HG03342 (cell line): ENCODE measurements around the gene TNP2.

Experiments used
- ATAC-seq: cut with Tn5 transposase; IDR thresholded peaks from one replicate; pipeline ENCODE4 v1.9.1; 2021; ENCODE audit warnings: mild to moderate bottlenecking, moderate library complexity; ENCODE audit not compliant: unreplicated experiment

Gene TNP2

DNA sequence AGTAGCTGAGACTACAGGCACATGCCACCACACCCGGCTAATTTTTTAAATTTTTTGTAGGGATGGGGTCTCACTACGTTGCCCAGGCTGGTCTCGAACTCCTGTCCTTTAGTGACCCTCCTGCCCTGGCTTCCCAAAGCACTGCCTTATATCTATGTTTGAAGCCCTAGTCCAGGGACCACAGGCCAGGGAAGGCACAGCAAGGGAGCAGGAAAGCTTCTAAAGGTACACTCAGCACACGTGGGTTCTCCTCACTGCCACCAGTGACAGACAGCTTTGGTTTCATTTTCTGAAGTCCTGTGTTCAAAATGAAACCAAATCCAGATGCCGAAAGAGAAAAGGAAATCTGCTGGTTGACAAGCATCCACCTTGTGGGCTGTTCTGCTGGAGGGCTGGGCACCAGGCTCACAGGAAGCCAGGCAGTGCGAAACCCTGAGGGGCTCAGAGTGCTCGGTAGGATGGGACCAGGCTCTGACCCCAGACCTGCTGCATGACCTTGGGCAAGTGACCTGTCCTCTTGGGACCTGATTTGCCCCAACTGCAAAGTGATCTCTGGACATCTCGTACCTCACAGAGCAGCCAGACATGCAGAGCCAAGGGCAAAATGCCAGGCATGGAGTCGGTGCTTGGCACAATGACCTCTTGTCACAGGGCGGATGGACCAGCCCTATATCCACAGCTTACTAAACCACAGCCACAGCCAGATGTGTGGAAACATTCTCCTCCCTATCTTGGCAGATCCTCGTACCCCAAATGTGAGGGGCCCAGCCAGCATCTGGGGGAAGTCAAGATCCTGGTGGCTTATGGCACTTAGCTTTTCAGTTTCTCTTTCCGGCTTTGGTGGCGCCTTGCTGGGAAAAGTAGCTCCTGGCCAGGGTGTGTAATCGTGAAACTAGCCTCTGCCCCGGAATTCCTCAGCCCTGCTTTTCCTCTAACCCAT is 10.3 kb downstream of the TNP2 start:
- ATAC-seq = no peak

DNA sequence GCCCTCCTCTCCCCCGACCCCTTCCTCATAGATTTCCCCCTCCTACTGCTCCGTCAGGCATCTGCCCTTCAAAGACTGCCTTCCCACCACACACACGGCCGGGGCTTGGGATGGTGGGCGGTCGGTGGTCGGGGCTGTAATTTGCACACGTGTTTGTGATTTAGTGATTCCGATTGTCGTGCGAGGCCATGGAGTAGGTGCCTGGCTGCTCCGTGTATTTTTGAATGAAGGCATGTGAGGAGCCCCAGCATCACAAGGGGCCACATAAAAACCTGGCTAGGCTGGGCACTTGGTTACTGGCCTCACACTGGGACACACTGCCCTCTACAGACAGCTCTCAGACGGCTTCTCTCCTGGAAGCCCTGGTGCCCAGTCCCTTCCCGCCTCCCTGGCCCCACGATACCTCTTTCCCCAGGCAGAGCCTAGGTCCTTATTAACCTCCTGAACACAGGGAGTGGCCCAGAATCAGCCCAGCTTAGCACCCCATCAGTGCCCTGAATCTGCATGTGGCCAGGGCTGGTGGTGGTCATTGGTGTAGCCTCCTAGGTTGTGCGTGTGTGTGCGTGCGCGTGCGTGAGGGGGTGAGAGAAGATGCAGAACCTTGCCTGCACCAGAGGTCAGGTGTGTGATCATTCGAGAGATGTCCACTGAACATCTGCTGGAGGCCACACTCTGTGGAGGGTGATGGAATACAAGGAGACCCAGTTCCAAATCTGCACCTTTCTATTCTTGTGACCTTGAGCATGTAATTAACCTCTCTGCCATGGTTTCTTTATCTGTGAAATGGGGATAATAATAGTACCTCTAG is 11.8 kb downstream of the TNP2 start:
- ATAC-seq = no peak

DNA sequence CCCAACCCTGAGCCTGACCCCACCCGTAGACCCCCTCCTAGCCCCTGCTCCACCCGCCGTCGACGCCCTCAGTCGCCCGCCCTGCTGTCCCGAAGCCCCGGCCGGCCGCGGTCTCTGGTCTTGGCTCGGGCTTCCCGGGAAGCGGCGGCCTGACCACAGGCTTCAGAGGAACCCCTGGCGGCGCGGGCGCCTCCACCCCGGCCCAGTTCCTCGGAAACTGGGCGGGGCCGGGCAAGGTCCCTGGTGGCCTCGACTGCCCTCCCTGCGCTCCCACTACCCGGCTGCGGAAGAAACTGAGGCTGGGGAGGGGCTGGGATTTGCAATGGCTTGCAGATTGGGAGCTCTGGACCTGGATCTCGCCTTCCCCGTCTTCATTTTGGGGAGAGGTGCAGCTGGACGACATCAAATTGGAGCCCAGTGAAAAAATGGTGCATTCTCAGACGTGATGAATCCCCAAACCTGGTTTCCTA is 12.4 kb downstream of the TNP2 start:
- no peak for ATAC-seq

DNA sequence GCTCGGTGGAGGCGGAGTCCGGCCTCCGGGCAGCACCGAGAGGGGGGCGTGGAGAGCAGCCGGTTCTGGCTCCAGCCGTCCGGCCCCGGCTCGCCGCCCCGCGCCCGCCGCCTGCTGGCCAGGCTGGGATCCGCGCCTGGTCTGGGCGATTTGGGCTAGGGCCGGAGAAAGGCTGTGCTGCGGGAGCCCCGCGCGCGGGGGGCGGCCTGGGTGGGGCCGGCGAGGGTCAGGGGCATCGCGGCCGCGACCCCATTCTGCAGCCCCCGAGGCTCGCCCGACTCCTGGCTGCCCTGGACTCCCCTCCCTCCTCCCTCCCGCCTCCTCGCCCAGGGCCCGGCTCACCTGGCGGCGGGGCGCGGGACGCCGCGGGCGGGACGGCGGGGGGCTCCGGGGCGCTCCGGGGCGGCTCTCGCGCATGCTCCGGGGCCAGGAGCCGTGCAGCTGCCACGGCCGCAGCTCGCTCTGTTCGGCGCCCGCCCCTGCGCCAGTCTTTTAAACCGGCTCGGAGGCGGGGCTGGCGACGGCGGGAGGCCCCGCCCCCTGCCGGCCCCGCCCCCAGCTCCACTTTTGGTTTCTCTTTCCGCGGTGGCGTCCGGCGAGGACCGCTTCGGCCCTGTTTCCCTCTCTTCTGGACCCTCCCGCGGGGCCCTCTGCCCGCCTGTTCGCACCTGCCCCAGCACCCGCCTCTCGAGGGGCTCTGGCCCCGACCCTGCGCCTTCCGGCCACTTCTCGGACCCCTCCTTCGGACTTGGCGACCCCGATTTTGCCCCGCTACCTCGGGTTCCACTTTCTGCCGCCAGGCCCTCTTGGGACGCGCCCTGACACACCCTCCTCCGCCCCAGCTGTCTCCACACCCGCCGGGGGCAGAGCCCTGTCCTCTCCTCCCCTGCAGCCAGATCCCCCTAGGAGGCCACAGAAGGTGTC is 13.1 kb downstream of the TNP2 start, which contains the start of gene SOCS1:
Gene SOCS1, minus strand, starts transcription at position 468 of the 924 bp plus-strand sequence. CDS start 726 bp downstream, outside the sequence.
- ATAC-seq = peak; percentile 56

DNA sequence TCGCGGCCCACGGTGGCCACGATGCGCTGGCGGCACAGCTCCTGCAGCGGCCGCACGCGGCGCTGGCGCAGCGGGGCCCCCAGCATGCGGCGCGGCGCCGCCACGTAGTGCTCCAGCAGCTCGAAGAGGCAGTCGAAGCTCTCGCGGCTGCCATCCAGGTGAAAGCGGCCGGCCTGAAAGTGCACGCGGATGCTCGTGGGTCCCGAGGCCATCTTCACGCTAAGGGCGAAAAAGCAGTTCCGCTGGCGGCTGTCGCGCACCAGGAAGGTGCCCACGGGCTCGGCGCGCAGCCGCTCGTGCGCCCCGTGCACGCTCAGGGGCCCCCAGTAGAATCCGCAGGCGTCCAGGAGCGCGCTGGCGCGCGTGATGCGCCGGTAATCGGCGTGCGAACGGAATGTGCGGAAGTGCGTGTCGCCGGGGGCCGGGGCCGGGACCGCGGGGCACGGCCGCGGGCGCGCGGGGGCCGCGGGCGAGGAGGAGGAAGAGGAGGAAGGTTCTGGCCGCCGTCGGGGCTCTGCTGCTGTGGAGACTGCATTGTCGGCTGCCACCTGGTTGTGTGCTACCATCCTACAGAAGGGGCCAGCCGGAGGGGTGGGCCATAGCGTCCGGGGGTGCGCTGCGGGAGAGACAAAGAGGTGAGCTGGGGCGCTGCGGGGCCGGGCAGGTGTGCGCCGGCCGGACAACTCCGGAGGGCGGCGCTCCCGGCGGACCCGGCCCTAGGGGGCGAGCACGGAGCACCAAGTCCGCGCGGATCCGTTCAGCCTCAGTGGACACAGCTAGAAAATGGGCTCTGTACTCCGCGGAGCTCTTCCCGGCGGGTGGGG is 14.0 kb downstream of the TNP2 start:
- peak; percentile 15 for ATAC-seq

DNA sequence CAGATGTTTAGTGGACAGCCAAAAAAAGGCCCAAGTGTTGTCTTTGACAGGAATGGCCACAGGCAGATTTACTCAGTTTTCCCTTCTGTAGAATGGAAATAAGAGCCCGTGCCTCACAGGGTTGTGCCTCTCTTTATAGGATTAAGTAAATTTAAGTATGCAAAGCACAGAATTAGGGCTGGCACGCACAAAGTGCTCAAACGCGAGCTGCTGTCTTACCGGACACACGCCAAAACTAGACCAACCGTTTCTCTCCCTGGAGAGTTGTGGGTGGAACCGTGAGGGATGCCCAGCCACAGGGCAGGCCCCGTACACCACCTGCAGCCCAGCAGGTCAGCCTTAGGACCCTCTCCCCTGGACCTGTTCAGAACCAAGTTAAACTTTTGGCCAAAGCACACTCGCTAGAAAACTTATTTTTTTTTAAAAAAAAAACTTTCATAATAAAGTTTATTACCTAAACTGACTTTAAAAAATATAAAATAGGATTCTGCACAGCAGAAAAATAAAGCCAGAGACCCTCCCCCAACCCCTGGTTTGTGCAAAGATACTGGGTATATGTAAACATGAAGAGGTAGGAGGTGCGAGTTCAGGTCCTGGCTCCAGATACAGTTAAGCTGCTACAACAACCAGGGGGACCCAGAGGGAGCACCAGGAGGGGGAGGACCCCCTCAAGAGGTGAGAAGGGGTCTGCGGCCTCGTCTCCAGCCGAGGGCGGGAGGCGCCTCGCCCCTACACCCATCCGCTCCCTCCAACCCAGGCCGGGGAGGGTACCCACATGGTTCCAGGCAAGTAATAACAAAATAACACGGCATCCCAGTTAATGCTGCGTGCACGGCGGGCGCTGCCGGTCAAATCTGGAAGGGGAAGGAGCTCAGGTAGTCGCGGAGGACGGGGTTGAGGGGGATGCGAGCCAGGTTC is 14.9 kb downstream of the TNP2 start:
- no peak for ATAC-seq

DNA sequence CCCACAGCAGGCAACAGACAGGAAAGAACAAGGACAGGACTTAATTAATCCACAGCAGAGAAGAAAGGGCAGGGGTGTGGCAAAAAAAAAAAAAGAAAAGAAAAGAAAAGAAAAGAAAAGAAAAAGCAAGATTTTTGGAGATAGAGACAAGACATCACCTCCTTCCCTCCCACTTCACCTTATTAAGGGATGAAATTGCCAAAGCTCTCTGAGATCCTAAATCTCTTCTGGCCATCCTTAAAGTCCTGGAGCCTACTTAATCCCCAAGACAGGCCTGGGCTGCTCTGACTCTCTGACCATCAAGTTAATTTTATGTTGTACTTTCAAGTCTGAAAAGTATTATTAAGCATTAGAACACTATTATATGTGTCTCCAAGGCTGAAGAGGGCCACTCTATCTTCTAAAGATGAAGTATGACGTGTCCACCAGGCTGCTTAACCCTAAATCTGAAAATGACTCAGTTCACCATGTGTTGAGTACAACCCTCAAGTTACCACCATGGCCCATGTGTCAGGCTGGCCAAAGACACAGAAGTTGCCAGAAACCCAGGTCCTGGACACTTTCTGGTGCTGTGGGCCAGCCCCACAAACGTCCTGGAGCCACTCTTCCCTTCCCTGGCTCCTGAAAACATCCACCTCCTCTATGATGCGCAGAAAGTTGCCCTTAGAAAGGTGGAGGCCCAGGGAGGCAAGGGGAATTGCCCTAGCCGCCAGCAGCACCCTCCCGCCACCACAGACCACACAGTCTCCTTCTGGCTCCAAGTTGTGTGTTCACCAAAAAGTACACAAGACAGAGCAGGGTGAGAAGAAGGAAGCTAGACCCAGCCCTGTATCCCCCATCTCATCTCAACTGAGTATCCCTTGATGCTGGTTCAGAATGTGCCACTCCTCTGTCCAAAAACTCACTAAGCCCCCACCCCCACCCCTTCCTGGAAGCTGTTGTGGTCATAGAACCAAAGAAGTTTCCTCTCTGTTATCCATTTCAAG is 15.8 kb downstream of the TNP2 start:
- no peak for ATAC-seq

DNA sequence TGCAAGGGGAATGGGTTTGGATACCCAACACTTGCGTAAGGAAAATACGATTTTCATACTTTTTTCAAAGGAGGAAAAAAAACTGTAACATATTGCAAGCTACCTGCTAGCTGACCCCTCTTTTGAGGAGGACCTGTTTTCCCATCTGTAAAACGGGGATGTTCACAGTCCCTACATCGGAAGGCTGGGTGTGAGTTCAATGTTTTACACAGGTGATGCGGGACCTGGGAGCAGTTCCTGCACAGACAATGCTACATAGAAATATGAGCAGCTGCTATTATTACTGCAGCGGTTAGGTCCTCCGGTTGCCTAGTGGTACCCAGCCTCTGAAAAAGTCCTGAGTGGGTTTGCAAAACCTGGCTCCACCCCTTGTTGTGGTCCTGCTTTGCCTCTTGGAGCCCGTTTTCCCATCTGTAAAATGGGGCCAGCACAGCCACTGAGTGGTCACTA is 16.6 kb downstream of the TNP2 start:
- ATAC-seq = no peak

DNA sequence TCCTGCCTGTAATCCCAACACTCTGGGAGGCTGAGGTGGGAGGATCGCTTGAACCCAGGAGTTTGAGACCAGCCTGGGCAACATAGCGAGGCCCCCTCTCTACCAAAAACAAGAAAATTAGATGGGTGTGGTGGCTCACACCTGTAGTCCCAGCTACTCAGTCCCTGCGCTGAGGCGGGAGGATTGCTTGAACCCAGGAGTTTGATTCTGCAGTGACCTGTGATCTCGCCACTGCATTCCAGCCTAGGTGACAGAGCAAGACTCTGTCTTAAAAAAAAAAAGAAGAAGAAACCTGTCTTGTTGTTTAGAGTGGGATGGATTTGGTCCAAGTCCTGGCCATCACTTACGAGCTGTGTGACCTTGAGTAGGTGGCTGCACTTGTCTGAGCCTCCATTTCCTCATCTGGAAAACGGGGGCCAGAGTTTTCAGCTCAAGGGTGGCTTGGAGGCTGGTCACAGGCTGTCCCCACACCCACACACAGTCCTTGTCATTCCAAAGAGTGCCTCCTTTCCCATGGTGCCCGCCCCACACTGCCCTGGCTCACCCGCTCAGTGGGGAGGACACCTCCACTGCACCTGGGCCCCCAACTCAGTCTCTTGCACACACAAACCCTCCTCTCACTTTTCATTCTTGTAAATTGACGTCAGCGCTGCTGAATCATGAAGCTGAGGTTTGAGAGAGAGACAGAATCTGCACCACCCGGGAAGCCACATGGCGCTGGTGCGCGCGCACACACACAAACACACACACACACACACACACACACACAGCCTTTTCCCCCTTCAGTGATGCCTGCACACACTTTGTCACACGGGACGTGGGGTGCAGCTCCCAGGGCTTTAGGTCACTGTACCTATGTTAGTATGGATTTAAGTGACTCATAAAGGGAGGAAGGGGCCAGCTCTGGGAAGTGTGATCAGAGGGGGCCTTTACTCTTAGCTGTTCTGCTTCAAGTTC is 17.3 kb downstream of the TNP2 start:
- no peak for ATAC-seq

DNA sequence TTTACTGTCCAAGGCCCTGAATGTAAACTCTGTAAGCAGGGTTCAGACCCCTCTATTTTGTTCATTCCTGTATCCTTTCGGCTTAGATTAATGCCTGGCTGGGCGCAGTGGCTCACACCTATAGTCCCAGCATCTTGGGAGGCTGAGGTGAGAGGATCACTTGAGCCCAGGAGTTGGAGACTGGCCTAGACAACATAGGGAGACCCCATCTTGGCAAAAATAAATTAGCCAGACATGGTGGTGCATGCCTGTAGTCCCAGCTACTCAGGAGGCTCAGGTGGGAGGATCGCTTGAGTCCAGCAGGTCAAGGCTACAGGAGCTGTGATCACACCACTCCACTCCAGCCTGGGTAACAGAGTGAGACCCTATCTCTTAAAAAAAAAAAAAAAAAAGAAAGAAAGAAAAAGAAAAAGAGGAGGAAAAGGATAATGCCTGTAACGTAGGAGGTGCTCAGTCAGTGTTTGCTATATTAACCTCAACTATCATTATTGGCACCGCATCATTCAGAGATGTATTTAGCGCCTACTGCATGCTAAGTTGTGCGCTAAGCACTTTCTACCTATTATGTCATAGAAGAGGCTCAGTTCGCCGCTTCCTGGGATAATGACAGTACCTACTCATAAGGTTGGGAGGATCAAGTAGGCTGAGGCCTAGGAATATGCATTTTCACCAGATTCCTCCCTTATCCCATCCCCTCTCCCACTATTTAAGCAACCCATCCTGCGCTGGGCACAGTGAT is 18.2 kb downstream of the TNP2 start:
- ATAC-seq = no peak

DNA sequence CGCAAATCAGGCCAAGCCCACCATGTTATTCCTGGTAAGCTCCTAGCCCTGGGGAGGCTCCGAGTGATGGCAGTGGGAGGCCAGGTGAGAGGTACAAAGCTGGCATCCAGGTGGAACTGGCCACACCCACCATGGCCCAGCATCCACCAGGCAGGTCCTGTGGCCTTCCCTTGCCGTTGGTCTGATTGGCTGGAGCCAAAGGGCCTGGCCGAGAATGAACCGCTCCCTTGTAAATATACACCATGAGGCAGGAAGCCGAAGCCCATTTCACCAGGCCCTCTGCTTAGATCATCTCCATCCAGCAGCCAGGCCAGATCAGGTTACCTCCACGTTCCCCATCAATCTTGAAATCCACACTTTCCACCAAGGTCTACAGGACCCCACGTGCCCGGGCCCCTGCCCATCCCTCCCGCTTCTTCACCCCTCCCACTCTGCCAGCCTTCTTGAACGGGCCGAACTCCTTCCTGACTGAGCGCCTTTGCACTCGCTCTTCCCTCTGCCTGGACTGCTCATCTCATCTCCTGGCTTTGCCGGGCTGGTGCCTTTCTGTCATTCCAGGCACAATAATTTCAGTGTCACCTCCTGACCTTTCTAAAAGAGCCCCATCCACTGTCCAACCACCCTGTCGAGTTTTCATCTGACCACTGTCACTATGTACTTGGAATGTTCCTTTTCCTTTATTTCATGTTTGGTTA is 18.9 kb downstream of the TNP2 start:
- ATAC-seq = no peak

DNA sequence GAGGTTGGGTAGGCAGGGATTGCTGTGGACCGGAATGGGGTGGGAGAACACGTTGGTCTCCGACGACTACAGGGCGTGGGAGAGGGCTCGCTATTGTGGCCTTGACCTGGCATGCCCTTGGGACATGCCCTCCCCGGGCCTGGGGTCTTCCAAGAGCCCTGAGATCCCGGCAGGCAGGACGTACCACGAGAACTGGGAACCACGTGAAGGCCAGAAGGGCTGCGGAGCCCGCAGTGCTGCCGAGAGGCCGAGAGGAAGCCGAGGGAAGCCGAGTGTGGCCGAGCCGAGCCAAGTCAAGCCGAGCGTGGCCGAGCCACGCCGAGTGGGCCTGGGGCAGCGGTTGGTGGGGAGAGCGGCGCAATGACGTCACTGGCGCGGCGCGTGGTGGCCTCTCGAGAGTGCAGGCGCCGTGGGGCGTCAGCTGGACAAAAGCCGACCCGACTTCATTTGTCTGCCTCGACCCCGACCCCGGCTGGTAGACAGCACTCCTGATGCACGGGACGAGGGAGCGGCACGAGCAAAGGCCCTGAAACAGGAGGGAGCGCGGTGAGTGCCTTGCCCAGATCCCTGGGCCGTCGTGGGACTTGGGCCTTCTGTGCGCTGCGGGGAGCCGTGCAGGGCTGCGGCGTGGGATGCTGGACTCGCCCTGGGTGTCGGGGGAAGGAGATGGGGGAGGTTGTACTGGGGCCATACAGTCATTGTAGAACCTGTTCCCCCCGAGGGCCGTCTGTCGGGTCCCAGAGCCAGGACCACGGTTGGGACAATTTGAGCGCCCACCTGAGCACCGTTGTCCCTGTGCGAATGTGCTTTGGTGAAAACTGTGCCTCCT is 19.7 kb downstream of the TNP2 start:
- no peak for ATAC-seq

DNA sequence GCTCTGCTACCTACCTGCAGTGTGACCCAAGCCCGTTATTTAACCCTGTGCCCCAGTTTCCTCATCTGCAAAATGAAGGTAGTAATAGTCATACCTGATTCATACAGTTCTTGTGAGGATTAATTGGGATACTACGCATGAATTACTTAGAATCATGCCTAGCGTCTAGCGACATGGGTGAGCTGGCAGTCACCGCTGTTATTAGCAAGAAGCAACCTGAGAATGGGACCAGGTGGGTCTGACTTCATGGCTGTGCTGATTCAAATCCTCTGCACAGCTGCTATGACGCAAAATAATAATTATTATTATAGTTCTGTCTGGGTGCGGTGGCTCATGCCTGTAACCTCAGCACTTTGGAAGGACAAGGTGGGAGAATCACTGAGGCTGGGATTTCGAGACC is 21.0 kb downstream of the TNP2 start:
- no peak for ATAC-seq

DNA sequence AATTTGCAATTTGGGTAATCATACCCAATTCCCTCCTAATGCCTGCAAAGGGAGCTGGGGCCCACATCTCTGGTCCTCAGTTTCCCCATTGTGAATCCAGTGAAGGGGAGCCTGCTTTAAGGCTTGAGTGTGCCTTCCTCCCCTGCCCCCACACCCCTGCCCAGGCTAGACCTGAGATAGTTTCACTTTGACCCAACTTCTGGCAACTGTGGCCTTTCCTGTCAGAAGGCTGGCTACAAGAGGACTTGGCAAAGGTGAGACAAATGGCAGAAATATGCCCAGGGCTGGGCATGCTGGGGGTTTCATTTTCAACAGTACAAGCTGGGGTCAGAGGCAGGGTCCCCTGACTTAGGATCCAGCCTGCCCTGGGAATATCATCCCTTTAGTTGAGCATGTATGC is 23.1 kb downstream of the TNP2 start:
- ATAC-seq = no peak
